Measurements from ENCODE around the gene CHRND. TPM values are rescaled to one million over a fixed set of nuclear protein-coding genes. Genes with fewer than 3 reads are reported as not detected.

Gene CHRND
- not detected in 2 replicates for total RNA-seq (2014; rRNA removed; shearing (Covaris generic))

DNA sequence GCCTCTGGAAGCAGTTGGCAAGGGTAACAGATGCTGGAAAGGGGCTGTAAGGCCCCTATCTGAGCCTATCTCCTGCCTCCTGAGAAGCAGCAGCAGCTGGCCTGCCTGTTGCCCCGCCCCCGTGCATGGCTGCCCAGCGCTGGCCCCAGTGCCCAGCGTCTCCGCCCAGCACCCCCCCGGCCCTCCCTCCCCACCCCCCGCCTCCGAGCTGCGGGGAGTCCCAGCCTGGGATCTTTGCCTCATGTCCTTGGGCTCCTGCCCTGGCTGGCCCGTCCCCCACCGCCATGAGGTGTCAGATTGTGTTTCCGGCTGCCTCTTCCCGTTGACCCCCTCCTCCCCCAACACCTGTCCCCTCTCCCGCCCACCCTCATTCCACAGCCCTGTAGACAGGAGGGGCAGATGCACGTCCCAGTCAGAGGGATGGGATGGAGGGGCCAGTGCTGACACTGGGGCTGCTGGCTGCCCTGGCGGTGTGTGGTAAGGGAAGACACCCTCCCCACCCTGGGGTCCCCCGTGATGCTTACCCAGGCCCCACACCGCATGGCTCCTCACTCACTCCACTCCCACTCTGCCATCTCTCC is at the start of gene CHRND:
Gene CHRND, plus strand, starts transcription at position 370 of the 581 bp plus-strand sequence. Its CDS starts 56 bp downstream, at position 426.
- no peaks in the 10 kb centered on the region for H3K36me3 ChIP-seq (replicated peaks; ENCODE audit: control insufficient read depth, insufficient read depth, low read length)
- H3K4me3 ChIP-seq (ENCODE audit: insufficient read depth, low read depth, low read length), result no peak within 1 kb of the TSS
- H3K27me3 ChIP-seq (ENCODE audit: control insufficient read depth, insufficient read depth, low read length), result peaks cover 30% of the 10 kb centered on the region
- DNase-seq, result peak; percentile 82

- Histone ChIP-seq H3K4me3 (ENCODE audit: insufficient read depth, low read depth, low read length) (no peak overlapping the region), H3K27me3 (ENCODE audit: control insufficient read depth, insufficient read depth, low read length) (peaks cover 1% of the 10 kb centered on the region; the same call in 1 of the 2 replicates), H3K36me3 (replicated peaks; ENCODE audit: control insufficient read depth, insufficient read depth, low read length) (no peaks in the 10 kb centered on the region)
- no peak for DNase-seq
These were observed 49.2 kb upstream of the CHRND start for GRCh38 chr2:232476791-232477190.

- Histone ChIP-seq H3K4me3 (ENCODE audit: insufficient read depth, low read depth, low read length) (no peak overlapping the region), H3K36me3 (replicated peaks; ENCODE audit: control insufficient read depth, insufficient read depth, low read length) (no peaks in the 10 kb centered on the region), H3K27me3 (ENCODE audit: control insufficient read depth, insufficient read depth, low read length) (peaks cover 1% of the 10 kb centered on the region; the same call in 1 of the 2 replicates)
- peak; percentile 60 for DNase-seq
These were observed 48.0 kb upstream of the CHRND start for GRCh38 chr2:232477751-232478510.

GRCh38 chr2:232478571-232479340 is 47.2 kb upstream of the CHRND start:
- peak; percentile 52 for DNase-seq
- peaks cover 1% of the 10 kb centered on the region; the same call in 1 of the 2 replicates for H3K27me3 ChIP-seq (ENCODE audit: control insufficient read depth, insufficient read depth, low read length)
- no peak overlapping the region for H3K4me3 ChIP-seq (ENCODE audit: insufficient read depth, low read depth, low read length)
- H3K36me3 ChIP-seq (replicated peaks; ENCODE audit: control insufficient read depth, insufficient read depth, low read length), result no peaks in the 10 kb centered on the region

DNA sequence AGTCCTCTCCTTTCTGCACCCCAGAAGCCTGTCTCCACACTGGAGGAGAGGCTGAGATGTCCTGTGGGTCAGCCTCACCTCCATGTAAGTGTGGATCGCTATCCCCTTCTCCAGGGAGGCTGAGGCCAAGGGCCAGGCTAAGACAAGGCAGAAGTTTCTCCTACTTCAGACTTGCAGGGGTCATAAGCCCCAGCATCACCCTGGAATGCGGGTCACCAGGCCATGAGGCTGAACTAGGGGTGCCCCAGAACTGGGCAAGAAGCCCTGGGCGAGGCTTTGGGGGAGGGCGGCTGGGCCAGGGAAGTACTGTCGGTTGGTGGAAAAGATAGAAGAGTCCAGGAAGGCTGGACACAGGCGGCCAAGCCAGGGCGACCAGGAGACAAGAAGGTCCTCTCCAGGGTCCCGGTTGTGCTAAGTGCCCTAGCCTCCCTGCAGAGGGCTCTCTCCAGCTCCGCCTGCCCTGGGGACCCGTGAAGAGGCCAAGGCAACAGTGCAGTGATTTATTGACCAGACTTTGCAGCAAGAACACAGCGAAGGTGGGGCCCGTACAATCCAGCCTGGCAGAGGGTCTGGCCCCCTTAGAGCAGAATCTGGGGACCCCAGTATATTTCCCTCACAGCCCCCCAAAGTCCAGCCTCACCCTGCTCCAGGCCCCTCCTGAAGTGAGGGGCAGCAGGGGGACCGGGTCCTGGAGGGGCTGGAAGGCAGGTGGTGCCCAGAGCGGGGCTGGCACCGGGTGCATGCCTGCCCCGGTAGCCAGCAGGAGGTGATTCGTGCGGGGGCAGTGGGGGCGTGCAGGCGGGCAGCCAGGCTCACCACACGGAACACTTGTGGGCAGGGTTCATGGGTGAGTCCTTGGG is 46.4 kb upstream of the CHRND start:
- Histone ChIP-seq H3K27me3 (ENCODE audit: control insufficient read depth, insufficient read depth, low read length) (peaks cover 6% of the 10 kb centered on the region), H3K4me3 (ENCODE audit: insufficient read depth, low read depth, low read length) (no peak overlapping the region), H3K36me3 (replicated peaks; ENCODE audit: control insufficient read depth, insufficient read depth, low read length) (no peaks in the 10 kb centered on the region)
- DNase-seq, result peak; percentile 71

GRCh38 chr2:232480201-232481190 is 45.5 kb upstream of the CHRND start:
- peak; percentile 62 for DNase-seq
- Histone ChIP-seq H3K27me3 (ENCODE audit: control insufficient read depth, insufficient read depth, low read length) (peaks cover 15% of the 10 kb centered on the region), H3K36me3 (replicated peaks; ENCODE audit: control insufficient read depth, insufficient read depth, low read length) (no peaks in the 10 kb centered on the region), H3K4me3 (ENCODE audit: insufficient read depth, low read depth, low read length) (no peak overlapping the region)

GRCh38 chr2:232481322-232482140 is 44.4 kb upstream of the CHRND start:
- DNase-seq, result peak; percentile 46
- H3K27me3 ChIP-seq (ENCODE audit: control insufficient read depth, insufficient read depth, low read length), result peaks cover 25% of the 10 kb centered on the region

GRCh38 chr2:232482301-232483238 is 43.4 kb upstream of the CHRND start:
- no peaks in the 10 kb centered on the region for H3K36me3 ChIP-seq (replicated peaks; ENCODE audit: control insufficient read depth, insufficient read depth, low read length)
- H3K4me3 ChIP-seq (ENCODE audit: insufficient read depth, low read depth, low read length), result no peak overlapping the region
- DNase-seq, result no peak
- H3K27me3 ChIP-seq (ENCODE audit: control insufficient read depth, insufficient read depth, low read length), result peaks cover 35% of the 10 kb centered on the region

More at GRCh38 chr2:232481322-232482140, 44.4 kb upstream of the CHRND start:
- H3K36me3 ChIP-seq (replicated peaks; ENCODE audit: control insufficient read depth, insufficient read depth, low read length), result no peaks in the 10 kb centered on the region
- no peak overlapping the region for H3K4me3 ChIP-seq (ENCODE audit: insufficient read depth, low read depth, low read length)

GRCh38 chr2:232483311-232483922 is 42.5 kb upstream of the CHRND start:
- Histone ChIP-seq H3K4me3 (ENCODE audit: insufficient read depth, low read depth, low read length) (no peak overlapping the region), H3K27me3 (ENCODE audit: control insufficient read depth, insufficient read depth, low read length) (peaks cover 41% of the 10 kb centered on the region), H3K36me3 (replicated peaks; ENCODE audit: control insufficient read depth, insufficient read depth, low read length) (no peaks in the 10 kb centered on the region)
- DNase-seq, result peak; percentile 43

DNA sequence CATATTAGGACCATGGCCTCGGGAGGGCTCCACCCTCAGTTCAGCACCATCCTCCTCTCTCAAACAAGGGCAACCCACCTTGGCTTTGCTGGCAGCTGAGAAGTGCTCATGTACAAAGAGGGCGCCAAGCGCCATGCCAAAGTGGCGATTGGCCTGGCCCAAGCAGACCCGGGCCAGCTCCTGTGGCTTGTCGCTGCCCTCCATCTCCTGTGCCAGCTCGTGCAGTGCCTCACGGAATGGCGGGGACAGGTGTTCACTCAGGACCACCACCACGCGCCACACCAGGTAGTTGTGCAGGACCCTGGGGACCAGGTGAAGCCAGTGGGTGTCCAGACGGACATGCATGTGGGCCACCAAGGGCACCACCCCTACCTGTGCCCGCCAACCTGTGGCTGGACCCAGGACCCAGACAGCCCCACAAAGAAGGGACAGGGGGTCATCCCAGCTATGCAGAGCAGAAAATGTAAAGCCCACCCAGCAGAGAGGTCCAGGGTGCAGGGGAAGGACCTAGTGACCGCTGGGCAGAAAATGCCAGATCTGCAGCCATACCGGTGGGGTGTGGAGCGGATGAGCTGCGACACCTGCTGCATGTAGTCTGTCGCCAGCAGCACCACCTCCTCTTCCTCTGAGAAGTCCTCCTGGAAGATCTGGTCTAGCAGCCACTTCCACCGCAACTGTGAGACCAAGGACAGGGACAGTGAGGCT is 41.9 kb upstream of the CHRND start:
- no peaks in the 10 kb centered on the region for H3K36me3 ChIP-seq (replicated peaks; ENCODE audit: control insufficient read depth, insufficient read depth, low read length)
- H3K4me3 ChIP-seq (ENCODE audit: insufficient read depth, low read depth, low read length), result no peak overlapping the region
- peaks cover 47% of the 10 kb centered on the region for H3K27me3 ChIP-seq (ENCODE audit: control insufficient read depth, insufficient read depth, low read length)
- DNase-seq, result no peak
